Measurements from ENCODE around the gene HOXA11. TPM values are rescaled to one million over a fixed set of nuclear protein-coding genes. Genes with fewer than 3 reads are reported as not detected.

Gene HOXA11
- total RNA-seq, 1 experiment from 2014 or later = not detected

GRCh38 chr7:27150568-27151340 is 34.3 kb downstream of the HOXA11 start:
- H3K4me1 ChIP-seq (ENCODE audit: insufficient read depth, low read length, poor library complexity, severe bottlenecking) = peaks cover 9% of the 10 kb centered on the region
- no peak overlapping the region for H3K27ac ChIP-seq (ENCODE audit: low read depth, low read length, poor library complexity, severe bottlenecking)
- intact Hi-C loops (cut with micrococcal nuclease; ENCODE audit: unreplicated experiment) = no loop called here
- H3K4me3 ChIP-seq (ENCODE audit: low read depth, low read length, poor library complexity, severe bottlenecking) = peak overlapping the region; percentile 26
- no peaks in the 10 kb centered on the region for H3K36me3 ChIP-seq (ENCODE audit: insufficient read depth, low read length, poor library complexity, severe bottlenecking)
- DNase-seq (ENCODE audit: low spot score) = peak; percentile 81
- TF ChIP-seq EZH2 (IDR thresholded peaks at IDR 0.05; ENCODE audit: borderline replicate concordance, low read depth, low read length, poor library complexity, severe bottlenecking) (peak; percentile 77), CTCF (conservative IDR thresholded peaks at IDR 0.05; ENCODE audit: low read depth, low read length) (peak; percentile 88)
- H3K9me3 ChIP-seq (ENCODE audit: low read depth, low read length, poor library complexity, severe bottlenecking) = no peaks in the 10 kb centered on the region
- CTCF ChIA-PET = interaction anchor here (1.7 kb wide), 1 partner anchor 10 kb away, joined by 5 read pairs; no protein-coding TSS in a partner anchor
- POLR2A ChIA-PET (ENCODE audit: low non-redundant PET) = no interaction called here
- no TSS peak for BruUV-seq (replicated peaks)
- H3K27me3 ChIP-seq (replicated peaks; ENCODE audit: insufficient read depth, low read depth, low read length, poor library complexity) = peaks cover 94% of the 10 kb centered on the region

GRCh38 chr7:27149842-27150567 is 35.0 kb downstream of the HOXA11 start:
- ChIA-PET CTCF (interaction anchor here (0.6 to 1.7 kb wide), 3 partner anchors 11 to 783 kb away, joined by 4 to 5 read pairs (median 4); no protein-coding TSS in a partner anchor), POLR2A (ENCODE audit: low non-redundant PET) (no interaction called here)
- TF ChIP-seq EZH2 (IDR thresholded peaks at IDR 0.05; ENCODE audit: borderline replicate concordance, low read depth, low read length, poor library complexity, severe bottlenecking) (no peak), CTCF (conservative IDR thresholded peaks at IDR 0.05; ENCODE audit: low read depth, low read length) (no peak)
- no peak overlapping the region for H3K4me3 ChIP-seq (ENCODE audit: low read depth, low read length, poor library complexity, severe bottlenecking)
- H3K9me3 ChIP-seq (ENCODE audit: low read depth, low read length, poor library complexity, severe bottlenecking) = no peaks in the 10 kb centered on the region
- H3K4me1 ChIP-seq (ENCODE audit: insufficient read depth, low read length, poor library complexity, severe bottlenecking) = peaks cover 6% of the 10 kb centered on the region
- DNase-seq (ENCODE audit: low spot score) = no peak
- H3K27me3 ChIP-seq (replicated peaks; ENCODE audit: insufficient read depth, low read depth, low read length, poor library complexity) = peaks cover 94% of the 10 kb centered on the region
- H3K36me3 ChIP-seq (ENCODE audit: insufficient read depth, low read length, poor library complexity, severe bottlenecking) = no peaks in the 10 kb centered on the region
- H3K27ac ChIP-seq (ENCODE audit: low read depth, low read length, poor library complexity, severe bottlenecking) = no peak overlapping the region
- no TSS peak for BruUV-seq (replicated peaks)
- intact Hi-C loops (cut with micrococcal nuclease; ENCODE audit: unreplicated experiment) = no loop called here

GRCh38 chr7:27148756-27149641 is 36.0 kb downstream of the HOXA11 start:
- POLR2A ChIA-PET (ENCODE audit: low non-redundant PET) = no interaction called here
- Histone ChIP-seq H3K36me3 (ENCODE audit: insufficient read depth, low read length, poor library complexity, severe bottlenecking) (no peaks in the 10 kb centered on the region), H3K27me3 (replicated peaks; ENCODE audit: insufficient read depth, low read depth, low read length, poor library complexity) (peaks cover 94% of the 10 kb centered on the region), H3K9me3 (ENCODE audit: low read depth, low read length, poor library complexity, severe bottlenecking) (no peaks in the 10 kb centered on the region), H3K4me1 (ENCODE audit: insufficient read depth, low read length, poor library complexity, severe bottlenecking) (peaks cover 6% of the 10 kb centered on the region), H3K4me3 (ENCODE audit: low read depth, low read length, poor library complexity, severe bottlenecking) (no peak overlapping the region), H3K27ac (ENCODE audit: low read depth, low read length, poor library complexity, severe bottlenecking) (no peak overlapping the region)
- CTCF ChIA-PET = interaction anchor here (0.6 kb wide), 2 partner anchors 114 to 784 kb away, joined by 4 read pairs; no protein-coding TSS in a partner anchor
- DNase-seq (ENCODE audit: low spot score) = no peak
- TF ChIP-seq EZH2 (IDR thresholded peaks at IDR 0.05; ENCODE audit: borderline replicate concordance, low read depth, low read length, poor library complexity, severe bottlenecking) = no peak
- no peak for TF ChIP-seq CTCF (conservative IDR thresholded peaks at IDR 0.05; ENCODE audit: low read depth, low read length)
- no TSS peak for BruUV-seq (replicated peaks)
- intact Hi-C loops (cut with micrococcal nuclease; ENCODE audit: unreplicated experiment) = no loop called here

Measured in A673 (cell line).